AG09309 (cell line): Measurements from ENCODE around the gene TCAIM.
"Not testable (repeated sequence)": the region's sequence is repeated elsewhere in the genome, so short reads cannot be mapped to it uniquely, and the experiment has no call there.

ENCODE experiments used
- DNase-seq: peaks from one replicate; pipeline ENCODE4 v3.0.0-alpha.2; 2010; ENCODE audit warnings: low read depth
- H3K4me3 ChIP-seq: 2 replicates; pipeline ENCODE4 v1.5.1; 2011; ENCODE audit warnings: mild to moderate bottlenecking, low read depth, low read length, moderate library complexity; ENCODE audit not compliant: control insufficient read depth
- TF ChIP-seq, protein P1 (sequence below): IDR thresholded peaks from 2 replicates; pipeline ENCODE4 v1.5.1; 2011; ENCODE audit warnings: mild to moderate bottlenecking, low read depth, low read length, inconsistent platforms; ENCODE audit not compliant: insufficient read depth, control insufficient read depth; ENCODE audit errors: missing control alignments

TCAIM gene

DNA sequence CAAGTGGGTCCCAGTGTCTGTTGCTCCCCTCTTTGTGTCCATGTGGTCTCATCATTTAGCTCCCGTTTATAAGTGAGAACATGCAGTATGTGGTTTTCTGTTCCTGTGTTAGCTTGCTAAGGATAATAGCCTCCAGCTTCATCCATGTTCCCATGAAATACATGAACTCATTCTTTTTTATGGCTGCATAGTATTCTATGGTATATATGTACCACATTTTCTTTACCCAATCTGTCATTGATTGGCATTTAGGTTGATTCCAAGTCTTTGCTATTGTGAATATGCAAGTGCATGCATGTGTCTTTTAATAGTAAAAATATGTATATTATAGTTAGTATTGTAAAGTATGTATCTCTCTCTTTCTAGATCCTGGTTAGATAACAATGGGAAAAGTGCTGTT is 53.9 kb downstream of the TCAIM start:
- no peak overlapping the region for H3K4me3 ChIP-seq
- no peak for DNase-seq
- TF ChIP-seq, protein P1, sequence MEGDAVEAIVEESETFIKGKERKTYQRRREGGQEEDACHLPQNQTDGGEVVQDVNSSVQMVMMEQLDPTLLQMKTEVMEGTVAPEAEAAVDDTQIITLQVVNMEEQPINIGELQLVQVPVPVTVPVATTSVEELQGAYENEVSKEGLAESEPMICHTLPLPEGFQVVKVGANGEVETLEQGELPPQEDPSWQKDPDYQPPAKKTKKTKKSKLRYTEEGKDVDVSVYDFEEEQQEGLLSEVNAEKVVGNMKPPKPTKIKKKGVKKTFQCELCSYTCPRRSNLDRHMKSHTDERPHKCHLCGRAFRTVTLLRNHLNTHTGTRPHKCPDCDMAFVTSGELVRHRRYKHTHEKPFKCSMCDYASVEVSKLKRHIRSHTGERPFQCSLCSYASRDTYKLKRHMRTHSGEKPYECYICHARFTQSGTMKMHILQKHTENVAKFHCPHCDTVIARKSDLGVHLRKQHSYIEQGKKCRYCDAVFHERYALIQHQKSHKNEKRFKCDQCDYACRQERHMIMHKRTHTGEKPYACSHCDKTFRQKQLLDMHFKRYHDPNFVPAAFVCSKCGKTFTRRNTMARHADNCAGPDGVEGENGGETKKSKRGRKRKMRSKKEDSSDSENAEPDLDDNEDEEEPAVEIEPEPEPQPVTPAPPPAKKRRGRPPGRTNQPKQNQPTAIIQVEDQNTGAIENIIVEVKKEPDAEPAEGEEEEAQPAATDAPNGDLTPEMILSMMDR: no peak

DNA sequence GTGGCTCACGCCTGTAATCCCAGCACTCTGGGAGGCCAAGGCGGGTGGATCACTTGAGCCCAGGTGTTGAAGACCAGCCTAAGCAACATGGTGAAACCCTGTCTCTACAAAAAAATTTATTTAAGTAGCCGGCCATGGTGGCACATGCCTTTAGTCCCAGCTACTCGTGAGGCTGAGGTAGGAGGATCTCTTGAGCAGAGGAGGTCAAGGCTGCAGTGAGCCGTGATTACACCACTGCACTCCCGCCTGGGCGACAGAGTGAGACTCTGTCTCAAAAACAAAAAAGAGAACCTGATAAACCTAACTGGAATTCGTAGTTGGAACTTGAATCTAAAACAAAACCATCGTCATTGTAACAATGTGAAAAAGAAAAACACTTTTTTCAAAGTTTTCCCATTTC is 57.1 kb downstream of the TCAIM start:
- no peak overlapping the region for H3K4me3 ChIP-seq
- TF ChIP-seq, protein P1: no peak
- no peak for DNase-seq

DNA sequence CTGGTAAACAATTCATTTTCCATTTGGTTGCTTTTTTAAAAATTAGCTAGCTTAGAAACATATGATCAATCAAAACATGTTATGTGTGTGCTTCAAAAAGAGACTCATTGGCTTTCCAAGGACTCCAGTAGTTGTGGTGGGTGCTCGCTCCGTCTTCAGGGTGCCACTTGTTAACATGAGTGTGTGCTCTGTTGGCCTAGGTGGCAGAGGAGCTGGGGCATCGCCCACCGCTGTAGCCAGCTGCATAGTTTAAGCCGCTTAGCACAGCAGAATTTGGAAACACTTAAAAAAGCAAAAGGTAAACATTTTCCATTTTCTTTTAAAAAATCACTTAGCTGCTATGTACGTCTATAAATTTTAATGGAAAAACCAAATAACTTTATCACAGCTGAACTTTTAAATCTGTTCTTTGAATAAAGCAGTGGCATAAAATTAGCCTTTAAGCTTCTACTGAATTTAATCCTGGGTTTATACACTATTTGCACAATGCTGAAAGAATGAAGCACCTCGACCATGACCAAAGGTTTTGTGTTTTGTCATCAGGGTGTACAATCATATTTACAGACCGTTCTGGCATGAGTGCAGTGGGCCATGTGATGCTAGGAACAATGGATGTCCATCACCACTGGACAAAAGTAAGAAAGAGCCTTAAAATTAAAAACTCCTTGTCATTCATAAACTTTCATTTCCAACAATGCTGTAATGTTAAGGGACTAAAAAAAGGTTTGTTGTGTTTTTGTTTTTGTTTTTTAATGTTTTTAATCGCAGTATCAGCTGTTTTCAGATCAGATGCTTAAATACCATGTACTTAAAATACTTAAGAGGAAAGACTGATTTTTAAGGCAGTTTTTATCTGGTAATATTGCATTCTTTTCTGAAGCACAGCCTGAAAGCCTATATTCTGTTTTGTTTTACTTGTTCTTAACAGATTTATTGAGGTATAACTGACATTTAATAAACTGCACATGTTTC is 57.9 kb downstream of the TCAIM start:
- TF ChIP-seq, protein P1: no peak
- no peak overlapping the region for H3K4me3 ChIP-seq
- DNase-seq: no peak

DNA sequence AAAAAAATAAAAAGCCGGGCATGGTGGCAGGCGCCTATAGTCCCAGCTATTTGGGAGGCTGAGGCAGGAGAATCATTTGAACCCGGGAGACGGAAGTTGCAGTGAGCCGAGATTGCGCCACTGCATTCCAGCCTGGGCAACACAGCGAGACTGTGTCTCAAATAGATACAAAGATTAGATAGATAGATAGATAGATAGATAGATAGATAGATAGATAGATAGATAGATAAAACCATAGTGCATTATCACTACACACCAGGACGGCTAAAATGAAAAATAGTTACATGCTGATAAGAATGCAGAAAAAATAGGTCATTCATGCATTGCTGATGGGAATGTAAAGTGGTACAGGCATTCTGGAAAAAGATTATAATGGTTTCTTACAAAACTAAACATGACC is 59.7 kb downstream of the TCAIM start:
- H3K4me3 ChIP-seq, DNase-seq: not testable (repeated sequence)

DNA sequence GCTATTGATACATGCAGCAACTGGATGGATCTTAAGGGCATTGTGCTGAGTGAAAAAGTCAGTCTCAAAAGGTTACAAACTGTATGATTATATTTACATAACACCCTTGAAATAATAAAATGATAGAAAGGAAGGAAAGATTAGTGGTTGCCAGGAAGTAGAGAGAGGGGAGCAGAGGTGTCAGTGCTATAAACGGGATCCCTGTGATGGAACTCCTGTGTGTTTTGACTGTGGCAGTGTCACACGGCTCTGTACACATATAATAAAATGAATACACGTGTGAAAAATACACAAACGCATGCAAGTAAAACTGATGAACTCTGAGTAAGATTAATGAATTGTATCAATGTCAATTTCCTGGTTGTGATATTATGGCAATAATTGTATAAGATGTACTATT is 60.3 kb downstream of the TCAIM start:
- no peak for DNase-seq
- no peak overlapping the region for H3K4me3 ChIP-seq
- TF ChIP-seq, protein P1: no peak

DNA sequence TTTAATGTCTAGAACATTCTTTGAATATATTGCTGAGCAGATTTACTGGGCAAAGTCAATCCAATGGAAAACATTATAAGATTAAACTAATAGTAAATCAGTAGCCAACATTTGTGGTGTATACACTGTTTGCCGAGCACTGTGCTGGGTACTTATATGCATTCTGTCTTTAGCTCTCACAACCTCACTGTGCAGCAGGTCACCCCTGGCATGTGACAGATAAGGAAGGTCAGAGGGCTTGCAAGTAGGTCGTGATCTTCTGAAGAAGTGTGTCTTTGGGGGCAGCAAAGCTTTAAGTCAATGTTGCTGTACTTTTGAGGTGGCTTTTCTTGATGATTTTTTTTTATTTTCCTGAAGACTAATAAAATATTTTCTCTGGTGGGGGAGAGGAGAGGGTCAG is 62.2 kb downstream of the TCAIM start:
- no peak overlapping the region for H3K4me3 ChIP-seq
- no peak for DNase-seq
- TF ChIP-seq, protein P1: no peak

DNA sequence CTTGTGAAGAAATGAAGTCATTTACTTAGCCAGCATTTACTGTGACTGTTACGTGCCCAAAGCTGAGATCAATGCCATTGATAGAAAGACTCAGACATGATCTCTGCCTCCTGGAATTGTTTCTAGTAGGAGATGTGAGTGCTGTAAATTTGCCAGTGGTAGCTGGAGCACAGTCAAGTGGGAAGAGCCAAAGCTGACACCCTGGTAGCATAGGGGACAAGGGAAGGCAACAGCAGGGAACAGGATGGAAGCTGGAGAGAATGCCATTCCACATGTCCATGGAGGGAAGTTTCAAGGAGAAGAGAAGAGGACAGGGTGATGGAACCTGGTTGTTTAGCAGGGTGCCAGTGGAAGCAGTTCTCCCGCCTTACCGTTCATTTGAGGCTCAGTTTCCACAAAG is 64.0 kb downstream of the TCAIM start:
- DNase-seq: no peak
- no peak overlapping the region for H3K4me3 ChIP-seq
- TF ChIP-seq, protein P1: no peak
